Astrocyte (in vitro differentiated cells and primary cell): Measurements from ENCODE around the gene LPCAT3.

Experiments used
- EZH2 ChIP-seq: IDR thresholded peaks from 2 replicates; pipeline ENCODE4 v1.6.1; 2012; ENCODE audit warnings: mild to moderate bottlenecking, low read length, inconsistent platforms; ENCODE audit not compliant: insufficient read depth
- TF ChIP-seq, protein P1 (sequence below): IDR thresholded peaks from 2 replicates; pipeline ENCODE4 v1.5.1; 2011; ENCODE audit warnings: low read depth, mild to moderate bottlenecking, inconsistent platforms, low read length, moderate library complexity; ENCODE audit not compliant: insufficient read depth

DNA sequence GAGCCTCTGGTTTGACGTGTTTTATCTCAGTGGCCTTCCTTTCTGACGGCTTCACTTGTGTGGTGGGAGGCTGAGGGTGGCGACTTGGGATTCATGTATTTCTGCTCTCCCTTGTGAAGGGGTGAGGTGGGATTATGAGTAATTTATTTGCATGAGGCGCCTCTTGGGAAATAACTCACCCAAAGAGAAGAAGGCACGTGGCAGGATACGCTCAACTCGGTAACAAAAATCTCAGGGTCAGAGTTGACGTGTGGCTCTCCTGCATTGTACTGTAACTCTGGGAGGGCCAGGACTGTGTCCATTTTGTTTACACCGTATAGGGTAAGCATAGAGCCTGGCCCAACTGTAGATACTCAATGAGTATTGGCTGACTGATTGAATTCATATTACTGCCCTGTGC, 27.6 kb upstream of the LPCAT3 start:
- TF ChIP-seq EZH2 = no peak
- TF ChIP-seq, protein P1, sequence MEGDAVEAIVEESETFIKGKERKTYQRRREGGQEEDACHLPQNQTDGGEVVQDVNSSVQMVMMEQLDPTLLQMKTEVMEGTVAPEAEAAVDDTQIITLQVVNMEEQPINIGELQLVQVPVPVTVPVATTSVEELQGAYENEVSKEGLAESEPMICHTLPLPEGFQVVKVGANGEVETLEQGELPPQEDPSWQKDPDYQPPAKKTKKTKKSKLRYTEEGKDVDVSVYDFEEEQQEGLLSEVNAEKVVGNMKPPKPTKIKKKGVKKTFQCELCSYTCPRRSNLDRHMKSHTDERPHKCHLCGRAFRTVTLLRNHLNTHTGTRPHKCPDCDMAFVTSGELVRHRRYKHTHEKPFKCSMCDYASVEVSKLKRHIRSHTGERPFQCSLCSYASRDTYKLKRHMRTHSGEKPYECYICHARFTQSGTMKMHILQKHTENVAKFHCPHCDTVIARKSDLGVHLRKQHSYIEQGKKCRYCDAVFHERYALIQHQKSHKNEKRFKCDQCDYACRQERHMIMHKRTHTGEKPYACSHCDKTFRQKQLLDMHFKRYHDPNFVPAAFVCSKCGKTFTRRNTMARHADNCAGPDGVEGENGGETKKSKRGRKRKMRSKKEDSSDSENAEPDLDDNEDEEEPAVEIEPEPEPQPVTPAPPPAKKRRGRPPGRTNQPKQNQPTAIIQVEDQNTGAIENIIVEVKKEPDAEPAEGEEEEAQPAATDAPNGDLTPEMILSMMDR = no peak
